Ishikawa (cell line): ENCODE results near the gene GDPD5.

Source experiments
- CEBPB ChIP-seq: IDR thresholded peaks from 2 replicates; pipeline ENCODE4 v1.6.1; 2012
- CREB1 ChIP-seq: IDR thresholded peaks from 2 replicates; pipeline ENCODE4 v1.6.1; 2012; ENCODE audit warnings: low read depth
- EP300 ChIP-seq: IDR thresholded peaks from 2 replicates; pipeline ENCODE4 v1.6.1; 2012; ENCODE audit warnings: borderline replicate concordance
- FOXM1 ChIP-seq: IDR thresholded peaks from 2 replicates; pipeline ENCODE4 v1.6.1; 2012; ENCODE audit warnings: low read depth, borderline replicate concordance
- MAX ChIP-seq: IDR thresholded peaks from 2 replicates; pipeline ENCODE4 v1.6.1; 2012
- RAD21 ChIP-seq: IDR thresholded peaks from 2 replicates; pipeline ENCODE4 v1.6.1; 2012; ENCODE audit warnings: low read depth
- REST ChIP-seq: IDR thresholded peaks from 2 replicates; pipeline ENCODE4 v1.6.1; 2012; ENCODE audit warnings: low read depth, mild to moderate bottlenecking
- TAF1 ChIP-seq: IDR thresholded peaks from 2 replicates; pipeline ENCODE4 v1.6.1; 2012; ENCODE audit warnings: low read depth, mild to moderate bottlenecking
- TCF12 ChIP-seq: IDR thresholded peaks from 2 replicates; pipeline ENCODE4 v1.6.1; 2012; ENCODE audit warnings: low read depth
- TEAD4 ChIP-seq: IDR thresholded peaks from 2 replicates; pipeline ENCODE4 v1.6.1; 2012
- USF1 ChIP-seq: IDR thresholded peaks from 2 replicates; pipeline ENCODE4 v1.6.1; 2012
- YY1 ChIP-seq: IDR thresholded peaks from 2 replicates; pipeline ENCODE4 v1.6.1; 2012; ENCODE audit warnings: low read depth
- ZBTB7A ChIP-seq: IDR thresholded peaks from 2 replicates; pipeline ENCODE4 v1.6.1; 2012; ENCODE audit warnings: low read depth

- no peak for TF ChIP-seq FOXM1
- no peak for TF ChIP-seq YY1
- TF ChIP-seq ZBTB7A = no peak
- TF ChIP-seq TAF1 = no peak
- TF ChIP-seq REST = no peak
- no peak for TF ChIP-seq RAD21
- TF ChIP-seq EP300 = no peak
- TF ChIP-seq MAX = no peak
- TF ChIP-seq CEBPB = no peak
- no peak for TF ChIP-seq CREB1
- TF ChIP-seq USF1 = no peak
- no peak for TF ChIP-seq TEAD4
- no peak for TF ChIP-seq TCF12
Observed at GRCh38 chr11:75421902-75422247, 103.9 kb downstream of the GDPD5 start.
